ENCODE results near the gene DPYSL5.

The DPYSL5 gene

DNA sequence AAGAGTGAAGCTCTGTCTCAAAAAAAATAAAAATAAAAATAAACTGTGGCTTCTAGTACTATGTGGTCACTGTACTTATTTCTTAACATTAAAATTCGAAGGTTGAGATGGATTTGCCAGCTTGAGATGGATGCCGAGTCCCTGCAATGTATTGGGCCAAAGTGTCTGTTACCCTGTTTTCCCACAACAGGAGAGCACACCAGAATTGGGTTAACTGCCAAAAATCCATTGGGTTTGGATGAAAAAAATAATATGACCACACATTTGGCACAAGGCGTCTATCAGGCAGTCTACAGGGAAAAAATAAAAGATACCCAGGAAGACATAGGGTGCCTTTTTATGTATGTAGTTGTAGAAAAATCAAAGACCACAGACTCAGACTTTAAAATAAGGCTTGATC is 103.3 kb downstream of the DPYSL5 start:
- no peak overlapping the region for H3K4me3 ChIP-seq (ENCODE audit: low read depth, low read length, poor library complexity, severe bottlenecking)
- no peaks in the 10 kb centered on the region for H3F3A ChIP-seq (ENCODE audit: insufficient read depth, low read length)
- H3K9ac ChIP-seq (ENCODE audit: low read length) = no peak overlapping the region
- H3K36me3 ChIP-seq (ENCODE audit: insufficient read depth, low read length) = no peaks in the 10 kb centered on the region
- no peaks in the 10 kb centered on the region for H4K20me1 ChIP-seq (ENCODE audit: insufficient read depth, low read length)
- H3K4me1 ChIP-seq (ENCODE audit: insufficient read depth, low read length, severe bottlenecking) = no peaks in the 10 kb centered on the region
- no peak overlapping the region for H2AFZ ChIP-seq (ENCODE audit: low read length)
- no peaks in the 10 kb centered on the region for H3K9me2 ChIP-seq (ENCODE audit: low read depth, low read length)
- no peaks in the 10 kb centered on the region for H3K79me2 ChIP-seq (ENCODE audit: insufficient read depth, low read length)
- no peak for TF ChIP-seq EZH2 (IDR thresholded peaks at IDR 0.05; ENCODE audit: borderline replicate concordance, low read length)
- no peak overlapping the region for H3K4me2 ChIP-seq (ENCODE audit: low read length)
- no peaks in the 10 kb centered on the region; the same call in 1 of the 2 replicates for H3K27me3 ChIP-seq (ENCODE audit: insufficient read depth, low read length)
- H3K27ac ChIP-seq (ENCODE audit: low read depth, low read length, poor library complexity, severe bottlenecking) = no peak overlapping the region
- no peaks in the 10 kb centered on the region for H3K9me3 ChIP-seq (ENCODE audit: low read length)

DNA sequence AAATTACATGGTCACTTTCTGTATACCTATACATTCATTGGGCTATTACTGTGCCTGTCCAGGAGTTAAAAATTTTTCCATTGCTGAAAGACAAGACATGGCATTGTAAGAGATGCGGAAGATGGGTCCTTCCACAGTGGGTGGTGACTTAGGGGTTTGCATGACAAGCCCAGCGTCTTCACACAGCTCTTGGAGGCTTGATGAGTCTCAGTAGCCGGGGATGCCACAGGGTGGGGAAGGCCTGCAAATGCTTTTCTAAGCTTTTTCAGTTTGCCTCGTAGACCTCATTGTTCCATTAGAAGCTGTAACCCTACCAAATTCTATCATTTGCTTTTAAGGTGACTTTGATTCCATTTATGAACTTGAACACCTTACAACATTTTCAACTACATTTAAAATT is 104.4 kb downstream of the DPYSL5 start:
- Histone ChIP-seq H3F3A (ENCODE audit: insufficient read depth, low read length) (no peaks in the 10 kb centered on the region), H3K9me2 (ENCODE audit: low read depth, low read length) (no peaks in the 10 kb centered on the region), H3K4me2 (ENCODE audit: low read length) (no peak overlapping the region), H3K27ac (ENCODE audit: low read depth, low read length, poor library complexity, severe bottlenecking) (no peak overlapping the region), H3K27me3 (ENCODE audit: insufficient read depth, low read length) (no peaks in the 10 kb centered on the region), H4K20me1 (ENCODE audit: insufficient read depth, low read length) (no peaks in the 10 kb centered on the region), H2AFZ (ENCODE audit: low read length) (no peak overlapping the region), H3K9me3 (ENCODE audit: low read length) (no peaks in the 10 kb centered on the region), H3K79me2 (ENCODE audit: insufficient read depth, low read length) (no peaks in the 10 kb centered on the region), H3K4me1 (ENCODE audit: insufficient read depth, low read length, severe bottlenecking) (no peaks in the 10 kb centered on the region), H3K36me3 (ENCODE audit: insufficient read depth, low read length) (no peaks in the 10 kb centered on the region), H3K9ac (ENCODE audit: low read length) (no peak overlapping the region), H3K4me3 (ENCODE audit: low read depth, low read length, poor library complexity, severe bottlenecking) (no peak overlapping the region)
- TF ChIP-seq EZH2 (IDR thresholded peaks at IDR 0.05; ENCODE audit: borderline replicate concordance, low read length) = no peak

- Histone ChIP-seq H3K27ac (ENCODE audit: low read depth, low read length, poor library complexity, severe bottlenecking) (no peak overlapping the region), H2AFZ (ENCODE audit: low read length) (no peak overlapping the region), H3F3A (ENCODE audit: insufficient read depth, low read length) (no peaks in the 10 kb centered on the region), H3K4me1 (ENCODE audit: insufficient read depth, low read length, severe bottlenecking) (no peaks in the 10 kb centered on the region), H4K20me1 (ENCODE audit: insufficient read depth, low read length) (no peaks in the 10 kb centered on the region), H3K9me3 (ENCODE audit: low read length) (no peaks in the 10 kb centered on the region), H3K36me3 (ENCODE audit: insufficient read depth, low read length) (no peaks in the 10 kb centered on the region), H3K9me2 (ENCODE audit: low read depth, low read length) (no peaks in the 10 kb centered on the region), H3K4me3 (ENCODE audit: low read depth, low read length, poor library complexity, severe bottlenecking) (no peak overlapping the region), H3K9ac (ENCODE audit: low read length) (no peak overlapping the region), H3K27me3 (ENCODE audit: insufficient read depth, low read length) (no peaks in the 10 kb centered on the region), H3K79me2 (ENCODE audit: insufficient read depth, low read length) (no peaks in the 10 kb centered on the region), H3K4me2 (ENCODE audit: low read length) (no peak overlapping the region)
- TF ChIP-seq CTCF (IDR thresholded peaks at IDR 0.05; ENCODE audit: low read length) = no peak
Observed at GRCh38 chr2:26954135-26954534, 106.2 kb downstream of the DPYSL5 start.

DNA sequence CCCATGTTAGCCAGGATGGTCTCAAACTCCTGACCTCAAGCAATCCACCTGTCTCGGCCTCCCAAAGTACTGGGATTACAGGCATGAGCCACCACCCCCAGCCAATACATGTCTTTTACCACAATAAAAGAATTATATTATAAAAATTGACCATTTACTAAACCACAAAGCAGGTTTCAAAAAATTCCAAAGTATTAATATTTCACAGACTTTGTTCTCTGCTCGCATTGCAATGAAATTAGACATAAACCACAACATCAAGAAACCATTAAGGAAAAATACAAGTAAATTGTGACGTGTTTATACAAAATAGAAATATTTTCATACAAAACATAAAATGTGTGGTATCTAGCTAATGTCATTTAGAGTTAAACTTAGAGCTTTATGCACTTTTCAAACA is 109.1 kb downstream of the DPYSL5 start:
- Histone ChIP-seq H3K9me2 (ENCODE audit: low read depth, low read length) (no peaks in the 10 kb centered on the region), H3K4me3 (ENCODE audit: low read depth, low read length, poor library complexity, severe bottlenecking) (no peak overlapping the region), H3K36me3 (ENCODE audit: insufficient read depth, low read length) (no peaks in the 10 kb centered on the region), H3K4me2 (ENCODE audit: low read length) (no peak overlapping the region), H3K79me2 (ENCODE audit: insufficient read depth, low read length) (no peaks in the 10 kb centered on the region), H3K4me1 (ENCODE audit: insufficient read depth, low read length, severe bottlenecking) (no peaks in the 10 kb centered on the region), H4K20me1 (ENCODE audit: insufficient read depth, low read length) (no peaks in the 10 kb centered on the region), H2AFZ (ENCODE audit: low read length) (no peak overlapping the region), H3K27me3 (ENCODE audit: insufficient read depth, low read length) (no peaks in the 10 kb centered on the region), H3K9me3 (ENCODE audit: low read length) (no peaks in the 10 kb centered on the region), H3K27ac (ENCODE audit: low read depth, low read length, poor library complexity, severe bottlenecking) (no peak overlapping the region), H3K9ac (ENCODE audit: low read length) (no peak overlapping the region), H3F3A (ENCODE audit: insufficient read depth, low read length) (no peaks in the 10 kb centered on the region)
- TF ChIP-seq EZH2 (IDR thresholded peaks at IDR 0.05; ENCODE audit: borderline replicate concordance, low read length) (no peak), CTCF (IDR thresholded peaks at IDR 0.05; ENCODE audit: low read length) (no peak)
